ES-I3 (cell line): ENCODE data around the gene COL6A3.

Experiments
- H3K36me3 ChIP-seq: 2 replicates; pipeline ENCODE4 v1.6.1; 2013; ENCODE audit warnings: mild to moderate bottlenecking, low read length, control low read depth, moderate library complexity; ENCODE audit not compliant: insufficient read depth
- H3K4me1 ChIP-seq: 2 replicates; pipeline ENCODE4 v1.6.1; 2013; ENCODE audit warnings: mild to moderate bottlenecking, control low read depth, low read length; ENCODE audit not compliant: insufficient read depth
- H3K9ac ChIP-seq: 2 replicates; pipeline ENCODE4 v1.6.1; 2013; ENCODE audit warnings: low read depth, mild to moderate bottlenecking, low read length, moderate library complexity
- H3K9me3 ChIP-seq: 2 replicates; pipeline ENCODE4 v1.6.1; 2013; ENCODE audit warnings: mild to moderate bottlenecking, low read length, moderate library complexity; ENCODE audit not compliant: control insufficient read depth, insufficient read depth

COL6A3 gene

GRCh38 chr2:237345891-237346640, 67.9 kb downstream of the COL6A3 start:
- Histone ChIP-seq H3K4me1 (no peaks in the 10 kb centered on the region), H3K36me3 (no peaks in the 10 kb centered on the region), H3K9ac (no peak overlapping the region), H3K9me3 (no peaks in the 10 kb centered on the region)

GRCh38 chr2:237345411-237345810, 68.6 kb downstream of the COL6A3 start:
- Histone ChIP-seq H3K9ac (no peak overlapping the region), H3K36me3 (no peaks in the 10 kb centered on the region), H3K4me1 (no peaks in the 10 kb centered on the region), H3K9me3 (no peaks in the 10 kb centered on the region)

- H3K36me3 ChIP-seq = no peaks in the 10 kb centered on the region
Measured at GRCh38 chr2:237344942-237345341, 69.0 kb downstream of the COL6A3 start.

GRCh38 chr2:237343993-237344392, 70.0 kb downstream of the COL6A3 start:
- no peaks in the 10 kb centered on the region for H3K4me1 ChIP-seq
- no peak overlapping the region for H3K9ac ChIP-seq
- no peaks in the 10 kb centered on the region for H3K9me3 ChIP-seq
- H3K36me3 ChIP-seq = no peaks in the 10 kb centered on the region

More at GRCh38 chr2:237344942-237345341, 69.0 kb downstream of the COL6A3 start:
- no peaks in the 10 kb centered on the region for H3K9me3 ChIP-seq
- no peaks in the 10 kb centered on the region for H3K4me1 ChIP-seq
- no peak overlapping the region for H3K9ac ChIP-seq

- H3K4me1 ChIP-seq = no peaks in the 10 kb centered on the region
- no peaks in the 10 kb centered on the region for H3K36me3 ChIP-seq
- H3K9ac ChIP-seq = no peak overlapping the region
- H3K9me3 ChIP-seq = no peaks in the 10 kb centered on the region
Measured at GRCh38 chr2:237341872-237342271, 72.1 kb downstream of the COL6A3 start.

- H3K36me3 ChIP-seq = no peaks in the 10 kb centered on the region
- H3K9me3 ChIP-seq = no peaks in the 10 kb centered on the region
- H3K4me1 ChIP-seq = peaks cover 6% of the 10 kb centered on the region; the same call in 1 of the 2 replicates
- no peak overlapping the region for H3K9ac ChIP-seq
Measured at GRCh38 chr2:237337586-237337985, 76.4 kb downstream of the COL6A3 start.

GRCh38 chr2:237336131-237336530, 77.8 kb downstream of the COL6A3 start:
- H3K4me1 ChIP-seq = peaks cover 6% of the 10 kb centered on the region; the same call in 1 of the 2 replicates
- no peaks in the 10 kb centered on the region for H3K9me3 ChIP-seq
- H3K9ac ChIP-seq = no peak overlapping the region
- H3K36me3 ChIP-seq = no peaks in the 10 kb centered on the region

- no peaks in the 10 kb centered on the region for H3K36me3 ChIP-seq
- H3K4me1 ChIP-seq = peaks cover 6% of the 10 kb centered on the region
- H3K9me3 ChIP-seq = no peaks in the 10 kb centered on the region
- H3K9ac ChIP-seq = no peak overlapping the region
Measured at GRCh38 chr2:237333748-237334147, 80.2 kb downstream of the COL6A3 start.

- no peaks in the 10 kb centered on the region for H3K36me3 ChIP-seq
- H3K9ac ChIP-seq = no peak overlapping the region
- peaks cover 6% of the 10 kb centered on the region for H3K4me1 ChIP-seq
- H3K9me3 ChIP-seq = no peaks in the 10 kb centered on the region
Measured at GRCh38 chr2:237330541-237330940, 83.4 kb downstream of the COL6A3 start.

GRCh38 chr2:237327175-237327950, 86.6 kb downstream of the COL6A3 start:
- Histone ChIP-seq H3K36me3 (no peaks in the 10 kb centered on the region), H3K9me3 (no peaks in the 10 kb centered on the region), H3K9ac (no peak overlapping the region), H3K4me1 (no peaks in the 10 kb centered on the region; the same call in 1 of the 2 replicates)

- Histone ChIP-seq H3K36me3 (no peaks in the 10 kb centered on the region), H3K9ac (no peak overlapping the region), H3K9me3 (no peaks in the 10 kb centered on the region), H3K4me1 (no peaks in the 10 kb centered on the region; the same call in 1 of the 2 replicates)
Measured at GRCh38 chr2:237326266-237327171, 87.4 kb downstream of the COL6A3 start.

GRCh38 chr2:237324837-237325236, 89.1 kb downstream of the COL6A3 start:
- no peaks in the 10 kb centered on the region for H3K36me3 ChIP-seq
- no peaks in the 10 kb centered on the region for H3K9me3 ChIP-seq
- no peak overlapping the region for H3K9ac ChIP-seq
- H3K4me1 ChIP-seq = no peaks in the 10 kb centered on the region

- Histone ChIP-seq H3K36me3 (no peaks in the 10 kb centered on the region), H3K9ac (no peak overlapping the region), H3K9me3 (no peaks in the 10 kb centered on the region), H3K4me1 (no peaks in the 10 kb centered on the region)
Measured at GRCh38 chr2:237324405-237324831, 89.5 kb downstream of the COL6A3 start.

GRCh38 chr2:237323656-237324055, 90.3 kb downstream of the COL6A3 start:
- Histone ChIP-seq H3K9me3 (no peaks in the 10 kb centered on the region), H3K36me3 (no peaks in the 10 kb centered on the region), H3K4me1 (no peaks in the 10 kb centered on the region), H3K9ac (no peak overlapping the region)
